Activated CD4-positive, alpha-beta T cell treated with anti-CD3 and anti-CD28 coated beads for 48 hours (primary cell): ENCODE data around the gene GSK3B.
"Not testable (repeated sequence)": the region's sequence is repeated elsewhere in the genome, so short reads cannot be mapped to it uniquely, and the experiment has no call there.

Experiments
- DNase-seq: peaks from one replicate; pipeline ENCODE4 v3.0.0-alpha.2; 2020

Gene GSK3B

GRCh38 chr3:119924111-119925094, 169.8 kb downstream of the GSK3B start:
- DNase-seq, result no peak

DNA sequence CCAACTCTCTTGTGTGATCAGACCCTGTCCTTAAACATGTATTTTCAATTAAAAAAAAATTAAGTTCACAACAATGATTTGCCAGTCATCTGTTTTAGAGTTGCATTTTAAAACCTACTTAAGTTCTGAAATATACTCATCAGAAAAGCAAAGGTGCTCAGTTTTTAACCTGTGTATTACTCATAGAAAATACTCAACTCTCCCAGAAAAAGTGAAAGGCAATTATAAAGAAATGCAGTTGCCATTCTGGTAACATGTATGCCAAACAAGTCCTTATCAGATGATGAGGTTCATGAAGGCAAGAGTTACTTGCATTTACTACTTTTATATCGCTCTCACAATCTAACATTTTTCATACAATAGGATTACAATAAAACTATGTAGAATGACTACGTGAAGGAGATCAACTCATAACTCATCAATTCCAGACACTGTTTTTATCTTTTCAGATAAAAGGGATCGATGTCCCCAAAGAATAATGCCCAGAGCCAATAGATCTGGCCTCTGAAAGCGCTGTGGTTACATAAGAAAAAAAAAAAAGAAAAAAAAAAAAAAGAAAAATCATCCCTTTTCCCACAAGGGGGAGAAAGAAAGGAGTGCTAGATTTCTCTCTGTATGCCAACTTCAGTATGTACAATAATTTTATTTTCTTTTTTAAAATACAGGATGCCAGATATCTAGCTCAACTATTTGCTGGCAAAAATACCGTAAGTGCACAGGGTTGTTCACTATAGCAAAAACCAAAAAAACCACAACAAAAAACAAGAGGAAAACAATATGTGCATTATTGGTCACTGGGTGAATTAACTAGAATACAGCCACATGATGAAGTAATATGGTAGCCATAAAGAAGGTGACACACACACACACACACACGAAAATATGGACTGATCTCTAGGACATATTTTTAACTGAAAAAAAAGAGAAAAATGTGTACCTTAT, 175.0 kb downstream of the GSK3B start:
- DNase-seq, result no peak

DNA sequence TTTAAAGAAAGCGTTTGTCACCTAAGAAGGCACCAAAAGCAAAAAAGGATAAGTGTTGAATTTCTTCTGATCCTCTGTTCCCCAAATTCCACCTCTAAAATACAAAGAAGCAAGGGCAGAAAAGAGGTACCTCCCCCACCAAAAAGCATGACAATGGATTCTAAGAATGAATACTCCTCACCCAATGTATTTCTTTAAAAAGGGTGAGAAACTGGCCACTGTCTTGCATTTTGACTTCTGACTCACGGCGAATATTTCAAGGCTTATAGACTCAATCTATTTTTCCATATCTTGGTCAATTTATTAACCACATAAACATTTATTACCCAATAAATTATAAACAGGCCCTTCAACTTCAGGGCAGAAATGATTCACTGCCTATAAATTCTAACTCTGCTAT, 181.2 kb downstream of the GSK3B start:
- DNase-seq, result no peak

GRCh38 chr3:119912220-119912619, 182.0 kb downstream of the GSK3B start:
- no peak for DNase-seq

- DNase-seq, result peak; percentile 12
Measured at GRCh38 chr3:119911748-119912147, 182.5 kb downstream of the GSK3B start.

- no peak for DNase-seq
Measured at GRCh38 chr3:119902061-119902460, 192.2 kb downstream of the GSK3B start.

DNA sequence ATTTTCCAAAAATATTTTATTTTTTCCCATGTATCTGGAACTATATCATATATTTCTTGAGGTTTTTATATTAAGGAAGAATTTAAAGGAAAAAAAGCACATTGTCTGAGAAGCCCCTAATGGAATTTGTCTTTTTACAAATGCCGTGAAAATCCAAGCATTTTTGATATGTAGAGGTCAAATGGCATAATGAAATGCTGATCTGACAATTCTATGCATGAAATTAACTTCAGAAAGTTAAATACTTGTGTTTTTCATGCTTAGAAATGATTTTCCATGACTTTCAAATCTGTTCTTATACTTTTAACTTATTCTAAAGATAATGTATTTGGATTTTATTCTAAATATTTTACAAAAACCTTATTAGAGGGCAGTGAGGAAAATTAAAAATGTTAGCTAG, 193.1 kb downstream of the GSK3B start:
- no peak for DNase-seq

GRCh38 chr3:119899192-119899511, 195.1 kb downstream of the GSK3B start:
- DNase-seq, result no peak

DNA sequence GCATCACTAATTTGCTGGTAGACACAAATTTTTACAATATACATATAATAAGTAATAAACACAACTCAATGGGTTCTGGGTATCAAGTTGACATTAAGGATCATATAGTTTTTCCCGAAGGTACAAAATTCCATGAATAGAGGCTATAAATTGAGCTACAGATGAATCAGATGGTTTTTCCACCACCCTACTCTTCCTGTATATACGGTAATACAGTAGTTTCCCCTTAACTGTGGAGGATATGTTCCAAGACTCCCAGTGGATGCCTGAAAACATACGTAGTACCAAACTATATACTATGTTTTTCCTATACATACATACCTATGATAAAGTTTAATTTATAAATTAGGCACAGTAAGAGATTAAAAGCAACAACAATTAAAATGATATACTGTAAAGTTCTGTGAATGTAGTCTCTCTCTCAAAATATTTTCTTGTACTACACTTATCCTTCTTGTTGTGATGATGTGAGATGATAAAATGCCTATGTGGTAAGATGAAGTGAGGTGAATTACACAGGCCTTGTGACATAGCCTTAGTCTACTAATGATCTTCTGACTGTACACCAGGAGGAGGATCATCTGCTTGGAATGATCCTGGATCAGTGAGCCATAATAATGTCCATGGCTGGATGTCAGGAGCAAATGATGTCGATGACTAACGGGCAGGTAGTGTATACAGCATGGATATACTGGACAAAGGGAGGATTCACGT, 195.6 kb downstream of the GSK3B start:
- no peak for DNase-seq

DNA sequence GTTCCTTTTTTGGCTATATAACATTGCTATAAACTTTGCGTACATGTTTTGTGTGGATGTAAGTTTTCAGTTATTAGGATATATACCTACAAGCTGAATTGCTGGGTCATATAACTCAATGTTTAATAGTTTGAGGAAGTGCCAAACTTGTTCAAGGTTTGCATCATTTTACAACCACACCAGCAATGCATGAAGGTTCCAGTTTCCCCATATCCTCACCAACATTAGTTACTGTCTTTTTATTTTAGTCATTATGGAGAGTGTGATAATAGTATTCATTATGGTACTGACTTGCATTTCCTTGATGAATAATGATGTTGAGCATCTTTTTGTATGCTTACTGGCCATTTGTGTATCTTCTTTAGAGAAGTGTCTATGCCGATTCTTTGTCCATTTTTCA, 200.1 kb downstream of the GSK3B start:
- no peak for DNase-seq

DNA sequence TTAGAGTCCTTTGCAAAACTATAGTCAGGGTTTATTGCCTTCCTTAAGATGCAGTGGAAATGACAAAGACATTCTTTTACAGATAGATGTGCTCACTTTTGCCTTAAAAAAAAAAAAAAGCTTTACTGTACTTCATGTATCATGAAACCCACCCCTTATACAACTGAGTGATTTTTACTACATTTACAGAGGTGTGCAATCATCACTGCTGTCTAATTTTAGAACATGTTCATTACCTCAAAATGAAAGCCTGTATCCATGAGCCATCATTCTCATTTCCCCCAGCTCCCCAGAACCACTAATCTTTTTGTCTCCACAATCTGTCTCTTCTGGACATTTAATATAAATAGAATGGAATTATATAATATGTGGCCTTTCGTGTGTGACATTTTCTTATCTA, 200.5 kb downstream of the GSK3B start:
- no peak for DNase-seq

GRCh38 chr3:119891944-119892721, 202.1 kb downstream of the GSK3B start:
- peak; percentile 46 for DNase-seq

DNA sequence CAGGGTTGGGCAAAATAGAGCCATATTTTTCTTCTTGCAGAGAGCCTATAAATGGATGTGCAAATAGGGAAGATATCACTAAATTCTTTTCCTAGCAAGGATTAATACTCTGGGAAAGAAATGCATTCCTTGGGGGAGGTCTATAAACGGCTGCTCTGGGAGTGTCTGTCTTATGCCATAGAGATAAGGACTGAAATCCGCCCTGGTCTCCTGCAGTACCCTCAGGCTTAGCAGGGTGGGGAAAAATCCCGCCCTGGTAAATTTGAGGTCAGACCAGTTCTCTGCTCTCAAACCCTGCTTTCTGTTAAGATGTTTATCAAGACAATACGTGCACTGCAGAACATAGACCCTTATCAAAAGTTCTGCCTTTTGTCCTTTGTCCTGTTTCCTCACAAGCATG, 205.6 kb downstream of the GSK3B start:
- DNase-seq, result not testable (repeated sequence)

GRCh38 chr3:119885746-119886530, 208.3 kb downstream of the GSK3B start:
- no peak for DNase-seq

DNA sequence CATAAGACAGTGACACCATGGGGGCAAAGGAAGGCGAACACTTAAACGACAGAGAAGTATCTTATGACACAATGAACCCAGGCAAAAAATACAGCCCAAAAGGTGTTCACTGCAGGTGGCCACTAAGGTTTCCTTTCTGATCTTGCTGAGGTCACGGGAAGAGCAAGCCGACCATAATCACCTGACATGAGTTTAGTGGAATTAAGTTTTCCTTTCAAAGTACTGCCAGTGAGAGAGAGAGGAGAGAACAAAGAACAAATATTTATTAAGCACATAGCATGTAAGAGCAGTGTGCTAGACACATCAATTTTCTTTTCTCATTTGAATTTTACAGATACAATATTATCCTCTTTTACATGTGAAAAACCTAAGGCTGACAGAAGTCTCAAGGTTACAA, 210.1 kb downstream of the GSK3B start:
- no peak for DNase-seq

- no peak for DNase-seq
Measured at GRCh38 chr3:119883461-119884160, 210.6 kb downstream of the GSK3B start.

DNA sequence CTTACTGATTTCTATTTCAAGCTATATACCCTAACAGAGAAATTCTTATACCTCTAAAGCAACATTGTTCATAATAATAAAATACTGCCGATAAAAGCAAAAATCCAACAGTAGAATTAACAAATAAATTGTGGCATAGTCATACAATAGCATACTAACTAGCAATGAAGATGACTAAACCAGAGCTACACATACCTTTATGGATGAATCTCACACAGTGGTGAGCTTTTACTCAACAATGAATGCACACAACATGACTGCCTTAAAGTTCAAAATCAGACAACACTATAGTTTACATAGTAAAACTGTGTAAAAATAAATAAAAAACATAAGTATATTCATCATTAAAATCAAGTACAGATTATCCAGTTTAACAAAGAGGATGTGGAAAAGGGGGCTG, 213.3 kb downstream of the GSK3B start:
- no peak for DNase-seq

DNA sequence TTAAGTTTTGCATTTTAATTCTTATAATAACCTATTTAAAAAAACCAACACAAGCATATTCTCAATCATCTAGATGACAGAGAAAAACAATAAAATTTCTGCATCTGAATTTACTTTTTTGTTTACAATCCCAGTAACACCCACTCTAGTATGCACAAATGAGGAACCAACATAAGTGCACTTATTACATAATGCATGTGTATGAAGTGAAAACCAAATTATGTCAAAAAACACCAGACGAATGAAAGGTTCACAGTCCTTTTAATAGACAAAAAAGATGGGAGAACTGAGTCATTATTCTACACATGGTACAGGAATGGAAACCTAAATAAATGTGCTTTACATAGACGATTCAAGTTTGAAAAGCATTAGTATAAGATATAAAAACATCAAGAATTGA, 220.6 kb downstream of the GSK3B start:
- DNase-seq, result no peak

DNA sequence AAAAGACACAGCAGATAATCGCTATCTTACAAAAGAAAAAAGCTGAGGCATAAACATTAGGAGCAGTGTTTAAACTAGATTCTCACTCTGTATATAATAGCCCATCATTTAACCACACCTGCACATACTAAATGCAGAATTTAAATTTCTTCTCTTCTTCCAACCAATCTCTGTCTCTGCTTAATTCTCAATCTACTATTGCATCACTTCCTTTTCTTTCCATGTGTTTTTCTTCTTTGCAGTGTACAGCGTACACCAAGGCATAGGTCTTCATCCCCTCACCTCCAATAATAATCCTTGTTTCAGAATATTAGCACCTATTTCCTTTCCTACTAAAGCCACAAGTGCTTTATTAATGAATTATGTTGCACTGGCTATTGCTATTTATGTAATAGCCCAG, 221.5 kb downstream of the GSK3B start:
- no peak for DNase-seq

GRCh38 chr3:119871571-119871970, 222.7 kb downstream of the GSK3B start:
- no peak for DNase-seq

DNA sequence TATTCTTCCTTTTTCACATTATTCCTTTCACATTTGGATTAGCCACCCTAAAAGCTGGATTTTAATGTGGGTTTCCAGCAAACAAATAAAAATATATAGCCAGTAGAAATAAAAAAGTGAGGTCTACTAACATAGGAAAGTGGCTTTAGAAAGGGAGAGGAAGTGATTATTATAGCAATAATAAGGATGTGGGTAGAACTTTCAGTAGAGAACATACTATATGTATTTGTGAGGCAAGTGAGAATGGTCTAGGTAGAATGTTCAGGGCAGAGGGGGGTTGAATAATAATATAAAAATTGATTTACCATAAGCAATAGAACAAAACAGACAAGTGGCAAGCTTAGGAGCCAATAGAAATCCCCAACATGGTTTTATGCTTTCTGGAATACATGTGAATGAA, 223.7 kb downstream of the GSK3B start:
- no peak for DNase-seq
